ENCODE data around the gene ACTR6.

GRCh38 chr12:100221523-100221922 lies 20.9 kb downstream of the ACTR6 start:
- TF ChIP-seq POLR2A (IDR thresholded peaks at IDR 0.05) (no peak), CTCF (IDR thresholded peaks at IDR 0.05) (no peak)

All from Peyer's patch (tissue), 4 donors.